ENCODE data around the gene BMP2. TPM values are rescaled to one million over a fixed set of nuclear protein-coding genes. Genes with fewer than 3 reads are reported as not detected.
A peak's percentile ranks its signal among the peaks of the same experiment; 100 is the strongest.

BMP2 gene
- total RNA-seq, 2 donors from 2014 or later: 37.1 to 60.4 TPM

DNA sequence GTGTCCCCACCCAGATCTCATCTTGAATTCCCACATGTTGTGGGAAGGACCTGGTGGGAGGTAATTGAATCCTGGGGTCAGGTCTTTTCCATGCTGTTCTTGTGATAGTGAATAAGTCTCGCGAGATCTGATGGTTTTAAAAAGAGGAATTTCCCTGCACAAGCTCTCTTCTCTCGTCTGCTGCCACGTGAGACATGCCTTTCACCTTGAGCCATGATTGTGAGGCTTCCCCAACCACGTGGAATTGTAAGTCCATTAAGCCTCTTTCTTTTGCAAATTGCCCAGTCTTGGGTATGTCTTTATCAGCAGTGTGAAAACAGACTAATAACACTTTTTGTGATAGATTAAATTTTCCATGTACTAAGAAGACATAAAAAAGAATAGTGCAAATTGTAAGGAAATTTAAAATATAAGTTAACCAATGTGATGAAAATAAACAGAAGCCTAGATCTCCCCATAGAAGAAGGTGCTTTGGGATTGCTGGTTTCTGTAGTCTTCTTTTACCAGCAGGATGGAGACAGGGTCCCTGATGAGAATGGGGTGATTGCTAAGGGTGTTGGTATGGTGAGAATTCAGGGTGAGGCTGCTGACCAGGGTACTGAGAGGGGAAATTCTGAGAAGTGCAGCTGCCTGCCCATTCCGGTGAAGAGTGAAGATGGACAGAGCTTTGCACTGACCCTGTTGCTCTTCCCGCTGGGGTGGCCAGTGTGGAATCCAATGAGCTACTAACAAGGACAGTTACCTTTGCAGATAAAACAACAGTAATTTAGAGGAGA lies 50.7 kb downstream of the BMP2 start:
- ATAC-seq (no peak), DNase-seq (no peak)
- intact Hi-C loops (cut with DNase I, micrococcal nuclease): no loop called here

DNA sequence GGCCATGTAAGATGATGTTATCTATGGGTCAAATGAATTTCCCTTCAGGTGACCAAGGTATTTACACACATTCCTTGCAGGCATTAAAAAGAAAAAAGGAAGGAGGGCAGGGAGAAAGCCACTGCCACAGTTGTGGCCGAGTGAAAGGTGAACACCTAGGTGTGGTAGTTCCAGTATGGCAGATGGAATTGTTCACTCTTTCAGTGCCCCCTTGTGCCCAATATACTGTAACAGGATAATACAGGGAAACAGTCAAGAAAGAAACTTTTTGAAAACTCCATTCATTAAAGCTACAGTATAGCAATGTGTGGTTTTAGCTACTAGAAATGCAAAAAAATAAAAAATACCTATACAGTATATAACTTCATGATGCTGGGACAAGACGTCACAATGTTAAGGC lies 52.1 kb downstream of the BMP2 start:
- intact Hi-C loops (cut with DNase I, micrococcal nuclease): no loop called here
- DNase-seq: peak in 1 of 2 donors; percentile 15

DNA sequence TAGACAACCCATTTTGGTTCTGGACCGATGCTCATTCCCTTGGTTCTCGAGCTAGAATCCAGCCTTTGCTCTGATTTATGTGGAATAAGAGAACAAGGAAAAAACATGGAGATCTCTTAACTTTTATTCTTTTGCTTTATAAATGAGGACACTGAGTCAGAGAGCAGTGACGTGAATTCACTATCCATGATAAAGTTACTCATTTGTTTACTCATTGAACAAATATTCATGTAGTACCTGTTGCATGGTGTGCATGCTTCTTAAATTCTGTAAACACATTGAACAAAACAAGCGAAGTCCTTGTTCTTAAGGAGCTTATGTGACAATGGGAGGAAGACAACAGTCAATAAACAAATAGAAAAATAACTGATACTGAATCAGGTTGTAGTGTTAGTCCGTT lies 56.9 kb downstream of the BMP2 start:
- ATAC-seq (no peak), DNase-seq (no peak)
- intact Hi-C loops (cut with DNase I, micrococcal nuclease): no loop called here

More for the DNA sequence above, 52.1 kb downstream of the BMP2 start:
- ATAC-seq: peak; percentile 100

GRCh38 chr20:6827472-6827871 lies 60.0 kb downstream of the BMP2 start:
- intact Hi-C loops (cut with DNase I, micrococcal nuclease): no loop called here
- DNase-seq (no peak), ATAC-seq (no peak)

GRCh38 chr20:6828794-6829423 lies 61.4 kb downstream of the BMP2 start:
- DNase-seq (peak; percentile 40 to 82), ATAC-seq (peak; percentile 93)
- intact Hi-C loops (cut with DNase I, micrococcal nuclease): no loop called here

- DNase-seq (no peak), ATAC-seq (peak; percentile 50)
- intact Hi-C loops (cut with DNase I, micrococcal nuclease): loop anchor here in 1 of 2 donors (10.0 kb wide), 1 partner anchor 1035 kb away; no protein-coding TSS in a partner anchor
These were observed 62.1 kb downstream of the BMP2 start for GRCh38 chr20:6829510-6830116.

Data from left colon (tissue), 2 donors.